GM18526 (cell line): ENCODE data around the gene CTDSPL.

Experiments
- POLR2A ChIP-seq: IDR thresholded peaks from 3 replicates; pipeline ENCODE4 v1.6.1; 2011; ENCODE audit not compliant: insufficient read length; ENCODE audit errors: extremely low read depth

CTDSPL gene

DNA sequence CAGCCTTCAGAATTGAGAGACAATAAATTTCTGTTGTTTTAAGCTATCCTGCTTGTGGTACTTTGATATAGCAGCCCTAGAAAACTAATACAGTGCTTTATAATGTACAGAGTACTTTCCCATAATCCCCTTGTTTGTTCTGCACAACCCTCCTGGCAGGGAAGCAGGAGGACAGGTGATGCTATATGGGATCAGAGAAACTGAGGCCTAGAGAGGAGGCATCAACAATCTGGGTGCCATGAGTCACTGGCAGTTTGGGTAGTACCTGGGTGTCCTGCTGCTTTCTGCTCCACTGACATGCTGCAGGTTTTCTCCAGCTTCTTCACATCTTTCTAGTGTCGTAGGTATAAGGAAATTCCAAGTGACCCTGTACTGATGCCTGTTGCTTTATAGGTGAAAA, 55.0 kb downstream of the CTDSPL start:
- TF ChIP-seq POLR2A: no peak

DNA sequence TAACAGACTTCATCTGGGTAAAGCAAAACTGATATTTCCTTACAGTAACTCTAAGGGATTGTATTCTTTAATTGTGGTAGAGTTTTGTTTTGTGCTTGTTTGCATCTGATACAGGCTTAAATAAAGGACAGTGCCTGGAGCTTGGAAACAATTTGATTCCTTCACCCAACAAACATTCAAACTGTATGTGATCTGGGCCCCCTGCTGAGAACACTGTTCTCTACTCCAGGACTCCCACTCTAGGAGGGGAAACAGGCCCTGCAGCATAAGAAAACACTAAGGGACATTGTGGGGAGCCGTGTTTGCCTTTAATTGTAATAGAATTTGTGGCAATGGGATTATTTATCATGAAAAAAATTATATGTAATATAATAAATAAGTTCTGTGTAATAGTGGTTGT, 56.9 kb downstream of the CTDSPL start:
- no peak for TF ChIP-seq POLR2A

DNA sequence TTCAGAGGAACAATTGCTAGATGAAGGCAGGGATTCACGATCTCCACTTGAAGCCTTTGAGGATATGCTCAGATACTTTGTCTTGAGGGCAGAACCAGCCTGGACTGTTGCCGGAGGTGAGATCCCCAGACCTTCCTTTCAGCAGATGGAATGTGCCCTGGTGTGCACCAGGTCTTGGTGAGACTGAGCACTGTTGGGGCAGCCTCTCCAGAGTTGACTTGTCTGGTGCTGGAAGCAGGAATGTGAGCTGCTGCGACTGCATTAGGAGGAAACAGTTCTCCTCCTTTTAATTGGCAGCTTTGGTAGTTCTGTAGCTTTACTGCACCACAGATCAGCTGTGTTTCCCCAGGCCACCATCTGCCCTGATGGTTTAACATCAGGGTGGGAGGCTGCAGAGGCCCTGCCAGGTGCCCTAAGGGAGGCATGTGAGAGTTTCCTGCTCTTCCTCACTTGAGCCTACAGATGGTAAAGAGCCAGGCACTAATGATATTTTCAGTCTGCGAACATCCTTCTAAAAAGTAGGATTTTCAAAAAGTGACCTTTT, 58.5 kb downstream of the CTDSPL start:
- TF ChIP-seq POLR2A: no peak

GRCh38 chr3:37921025-37921424, 59.3 kb downstream of the CTDSPL start:
- no peak for TF ChIP-seq POLR2A

DNA sequence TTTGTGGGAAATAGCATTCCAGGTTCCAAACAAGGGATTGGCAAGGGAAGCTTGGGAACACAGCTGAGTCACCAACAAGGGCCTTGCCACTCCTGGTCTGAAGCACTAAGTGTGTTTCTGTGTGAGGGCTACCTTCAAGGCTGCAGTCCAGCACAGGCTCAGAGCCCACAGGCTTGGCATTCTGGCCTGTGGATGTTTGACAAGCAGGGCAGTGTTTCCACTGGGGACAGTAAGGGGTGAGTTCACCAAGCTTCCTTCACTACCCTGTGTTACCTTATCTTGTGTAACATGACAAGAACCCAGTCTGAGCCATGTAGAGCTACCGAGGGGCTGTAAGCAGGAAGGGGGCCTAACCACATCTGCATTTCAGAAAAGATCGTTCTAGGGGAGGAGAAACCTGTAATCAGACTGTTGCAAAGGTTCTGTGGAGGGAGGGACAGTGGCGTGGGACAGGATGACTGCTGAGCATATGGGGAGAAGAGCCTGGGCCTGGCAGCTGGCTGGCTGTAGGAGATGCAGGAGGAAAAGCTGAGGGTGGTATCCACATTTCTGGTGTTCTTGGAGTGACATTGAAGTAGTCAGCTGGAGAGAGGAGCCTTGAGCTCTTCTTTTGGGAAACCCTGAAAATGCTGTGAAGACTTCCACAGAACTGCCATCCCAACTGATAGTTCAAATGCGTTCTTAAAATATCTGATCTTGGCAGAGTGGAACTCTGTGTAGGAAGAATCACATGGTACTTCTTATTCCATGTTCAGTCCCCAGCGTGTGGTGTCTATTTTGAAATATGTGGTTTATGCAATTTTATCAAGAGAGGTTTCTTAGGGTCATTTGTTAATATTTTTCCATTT, 61.3 kb downstream of the CTDSPL start:
- no peak for TF ChIP-seq POLR2A

- TF ChIP-seq POLR2A: no peak
Observed at GRCh38 chr3:37923569-37924040, 61.9 kb downstream of the CTDSPL start.

GRCh38 chr3:37924453-37924852, 62.8 kb downstream of the CTDSPL start:
- TF ChIP-seq POLR2A: no peak

DNA sequence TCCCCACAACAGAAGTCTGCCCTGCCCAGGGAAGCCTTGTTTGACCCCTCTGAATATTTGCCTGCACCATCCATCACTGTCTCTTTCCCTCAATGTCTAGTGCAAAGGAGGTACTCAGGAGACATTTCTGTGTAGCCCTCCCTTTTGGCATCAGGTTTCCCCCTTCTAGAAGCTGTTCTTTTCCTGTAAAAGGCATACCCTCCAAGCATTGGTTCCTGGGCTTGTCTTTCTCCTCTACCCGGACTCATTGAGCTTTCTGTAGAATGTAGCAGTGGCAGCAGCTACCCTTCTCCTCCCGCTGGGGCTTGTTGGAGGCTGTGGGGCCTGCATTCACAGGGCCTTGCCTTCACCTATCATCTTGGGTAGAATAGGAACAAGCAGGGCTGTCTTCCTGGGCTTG, 63.5 kb downstream of the CTDSPL start:
- TF ChIP-seq POLR2A: no peak

GRCh38 chr3:37926611-37927010, 64.9 kb downstream of the CTDSPL start:
- no peak for TF ChIP-seq POLR2A

GRCh38 chr3:37930495-37930894, 68.8 kb downstream of the CTDSPL start:
- TF ChIP-seq POLR2A: no peak

DNA sequence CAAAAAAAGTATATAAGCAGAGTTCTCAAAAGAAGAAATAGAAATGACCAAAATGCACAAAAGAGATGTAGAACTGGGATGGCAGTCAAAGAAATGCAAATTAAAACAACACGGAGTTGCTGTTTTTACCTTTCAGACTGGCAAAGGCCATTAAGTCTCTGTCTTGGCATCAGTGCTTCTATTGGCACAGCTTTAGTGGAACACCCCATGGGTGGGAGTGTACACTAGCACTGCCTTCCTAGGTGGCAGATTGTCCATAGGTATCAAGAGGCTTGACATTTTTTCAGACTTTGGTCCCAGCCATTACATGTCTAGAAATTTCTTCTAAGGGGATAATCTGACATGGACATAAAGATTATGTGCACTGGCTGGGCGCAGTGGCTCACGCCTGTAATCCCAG, 70.8 kb downstream of the CTDSPL start:
- TF ChIP-seq POLR2A: no peak

GRCh38 chr3:37934631-37935289, 73.1 kb downstream of the CTDSPL start:
- no peak for TF ChIP-seq POLR2A

- TF ChIP-seq POLR2A: no peak
Observed at GRCh38 chr3:37935290-37935668, 73.6 kb downstream of the CTDSPL start.

DNA sequence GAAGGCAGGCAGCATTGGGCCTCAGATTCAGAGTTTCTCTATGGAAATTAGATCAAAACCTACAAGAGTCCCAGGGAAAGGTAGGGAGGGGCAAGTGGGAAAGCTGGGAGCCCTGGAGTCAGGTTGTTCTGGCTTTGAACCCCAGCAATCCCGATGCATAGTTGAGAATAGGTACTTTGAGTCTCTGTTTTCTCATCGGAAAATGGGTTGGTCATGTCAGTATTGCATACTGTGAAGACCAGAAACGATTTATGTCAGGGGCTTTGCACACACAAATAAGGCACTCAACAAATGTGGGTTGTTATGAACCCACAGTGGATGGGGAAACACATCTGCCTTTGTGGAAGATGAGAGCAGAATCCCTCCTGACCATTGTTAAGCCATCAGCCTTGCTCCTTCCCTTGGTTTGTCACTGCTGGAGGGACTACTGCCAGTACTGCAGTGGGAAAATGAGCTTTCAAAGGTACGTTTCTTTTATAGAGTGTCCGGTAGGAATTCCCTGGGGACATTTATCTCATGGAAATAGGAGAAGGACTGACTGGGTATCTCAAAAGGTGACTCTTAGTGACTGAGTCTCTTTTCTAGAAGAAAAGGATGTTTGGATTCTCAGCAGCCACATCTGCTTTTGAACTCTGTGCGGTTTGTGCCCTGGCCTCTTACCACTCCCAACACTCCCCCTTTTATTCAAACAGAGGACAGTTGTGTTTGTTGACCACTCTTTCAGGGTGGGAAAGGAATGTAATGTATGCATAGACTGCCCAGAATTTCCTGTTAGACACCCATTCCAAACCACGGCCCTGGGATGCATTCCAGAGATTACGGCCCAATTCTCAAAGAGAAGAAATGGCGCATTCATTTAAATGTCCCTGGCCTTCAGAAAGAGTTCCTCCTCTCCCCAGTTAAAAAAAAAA, 74.3 kb downstream of the CTDSPL start:
- no peak for TF ChIP-seq POLR2A

DNA sequence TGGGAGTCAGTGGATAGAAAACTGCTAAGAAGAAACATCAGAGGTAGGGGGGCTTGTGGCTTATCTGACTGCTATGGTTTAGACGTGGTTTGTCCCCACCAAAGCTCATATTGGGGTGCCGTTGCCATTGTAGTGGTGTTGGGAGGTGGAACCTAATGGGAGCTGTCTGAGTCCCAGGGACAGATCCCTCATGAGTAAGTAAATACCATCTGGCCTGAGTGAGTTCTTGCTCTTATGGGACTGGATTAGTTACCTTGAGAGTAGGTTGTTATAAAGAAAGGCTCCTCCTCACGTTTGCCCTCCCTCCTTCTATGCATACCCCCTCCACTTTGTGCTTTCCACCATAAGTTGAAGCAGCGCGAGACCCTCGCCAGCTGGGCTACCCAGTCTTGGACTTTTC, 75.5 kb downstream of the CTDSPL start:
- no peak for TF ChIP-seq POLR2A
